GM21825 (cell line): ENCODE results near the gene ARAP2.

ENCODE experiments used
- ATAC-seq: cut with Tn5 transposase; IDR thresholded peaks from one replicate; pipeline ENCODE4 v1.9.1; 2021; ENCODE audit warnings: mild to moderate bottlenecking, moderate library complexity; ENCODE audit not compliant: unreplicated experiment

ARAP2 gene

DNA sequence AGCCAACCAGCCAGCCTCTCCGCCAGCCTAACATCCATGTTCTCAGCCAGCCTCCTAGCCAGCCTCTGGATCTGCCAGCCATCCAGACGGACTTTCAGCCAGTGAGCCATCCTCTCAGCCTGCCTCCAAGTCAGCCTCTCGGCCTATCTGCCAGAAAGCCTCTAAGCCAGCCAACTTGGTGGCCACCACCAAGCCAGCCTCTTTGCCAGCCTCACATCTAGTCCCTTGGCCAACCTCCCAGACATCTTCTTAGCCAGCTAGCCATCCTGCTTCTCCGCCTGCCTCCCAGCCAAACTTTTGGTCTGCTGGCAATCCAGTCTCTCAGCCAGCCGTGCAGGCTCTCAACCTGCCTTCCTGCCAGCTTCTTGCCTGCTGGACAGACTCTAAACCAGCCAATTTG, 16.4 kb upstream of the ARAP2 start:
- ATAC-seq: no peak

GRCh38 chr4:36256398-36256891, 12.1 kb upstream of the ARAP2 start:
- peak; percentile 42 for ATAC-seq

DNA sequence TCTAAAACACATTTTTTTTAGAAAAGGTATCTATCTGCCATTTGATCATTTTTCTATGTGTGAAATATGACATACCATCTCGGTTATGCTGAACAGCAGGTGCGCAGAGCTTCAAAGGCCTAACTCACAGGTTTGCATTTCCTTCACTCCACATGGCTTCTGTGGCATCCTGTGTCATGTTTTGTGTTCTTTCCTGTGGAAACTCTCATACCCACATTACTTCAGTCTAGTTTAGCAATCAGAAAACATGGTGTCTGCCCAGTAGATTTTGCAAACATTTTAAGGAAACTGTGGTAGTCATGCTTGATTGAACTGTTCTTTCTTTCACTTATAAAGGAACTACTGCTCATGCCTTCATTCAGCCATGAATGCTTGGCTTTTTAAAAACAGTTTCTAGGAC, 11.3 kb upstream of the ARAP2 start:
- peak; percentile 88 for ATAC-seq

- ATAC-seq: no peak
These were observed 10.1 kb upstream of the ARAP2 start for GRCh38 chr4:36254371-36254770.

- no peak for ATAC-seq
These were observed 7.7 kb upstream of the ARAP2 start for GRCh38 chr4:36251983-36252382.

DNA sequence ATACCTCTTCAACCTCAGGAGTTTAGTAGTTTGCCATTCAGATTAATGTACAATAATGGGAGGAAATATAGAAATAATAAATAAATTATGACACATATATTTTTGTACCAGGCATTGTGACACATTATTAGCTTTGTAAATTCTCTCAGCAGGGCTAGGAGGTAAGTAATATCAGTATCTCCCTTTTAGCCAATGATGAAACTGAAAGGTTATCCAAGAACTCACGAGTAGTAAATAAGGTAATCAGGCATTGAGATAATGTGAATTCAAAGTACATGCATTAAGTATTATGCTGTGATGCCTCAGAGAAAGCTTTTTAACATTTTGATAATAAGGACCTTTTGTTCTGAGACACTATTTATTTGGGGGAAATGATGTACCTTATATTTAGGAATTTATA, 5.3 kb upstream of the ARAP2 start:
- no peak for ATAC-seq

DNA sequence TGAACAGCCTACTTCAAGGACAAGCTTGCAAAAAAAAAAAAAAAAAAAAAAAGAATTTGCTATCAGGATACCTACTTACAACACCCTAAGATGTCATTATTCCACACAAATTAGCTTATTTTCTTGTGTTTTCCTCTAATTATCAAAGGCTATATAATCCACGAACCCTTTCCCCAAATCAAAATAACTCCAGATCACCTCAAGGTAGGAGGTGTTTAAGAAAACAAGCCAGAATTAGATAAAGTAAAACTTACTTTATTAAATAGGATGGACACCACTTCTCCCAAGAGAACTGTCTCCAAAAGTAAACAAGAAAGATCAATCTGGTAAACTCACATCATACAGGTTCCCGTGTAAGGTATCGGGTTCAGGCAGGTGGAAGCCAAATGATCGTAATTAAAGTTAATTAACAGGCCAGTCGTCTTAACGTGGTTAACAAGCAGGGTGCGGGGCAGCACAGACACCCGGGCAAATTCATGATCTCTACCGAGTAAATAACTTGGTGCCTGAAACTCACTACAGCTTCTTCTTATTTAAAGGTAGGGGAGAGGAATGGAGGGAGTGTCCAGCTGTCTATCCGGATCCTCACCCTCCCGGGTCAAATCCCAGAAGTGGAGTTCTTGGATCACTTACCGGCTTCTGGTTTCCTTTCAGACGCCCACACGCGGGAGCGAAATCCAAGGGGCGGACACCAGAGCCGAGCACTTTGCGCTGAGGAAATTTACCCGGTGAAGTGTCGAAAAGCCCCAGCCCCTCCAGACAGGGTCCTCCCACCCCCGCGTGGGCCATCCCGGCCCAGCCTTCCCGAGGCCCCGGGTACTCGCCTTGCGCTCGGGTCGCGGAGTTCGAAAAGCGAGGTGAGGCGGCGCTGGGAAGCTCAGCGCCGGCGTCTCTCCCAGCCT, 708 bp downstream of the ARAP2 start:
- peak; percentile 25 for ATAC-seq

DNA sequence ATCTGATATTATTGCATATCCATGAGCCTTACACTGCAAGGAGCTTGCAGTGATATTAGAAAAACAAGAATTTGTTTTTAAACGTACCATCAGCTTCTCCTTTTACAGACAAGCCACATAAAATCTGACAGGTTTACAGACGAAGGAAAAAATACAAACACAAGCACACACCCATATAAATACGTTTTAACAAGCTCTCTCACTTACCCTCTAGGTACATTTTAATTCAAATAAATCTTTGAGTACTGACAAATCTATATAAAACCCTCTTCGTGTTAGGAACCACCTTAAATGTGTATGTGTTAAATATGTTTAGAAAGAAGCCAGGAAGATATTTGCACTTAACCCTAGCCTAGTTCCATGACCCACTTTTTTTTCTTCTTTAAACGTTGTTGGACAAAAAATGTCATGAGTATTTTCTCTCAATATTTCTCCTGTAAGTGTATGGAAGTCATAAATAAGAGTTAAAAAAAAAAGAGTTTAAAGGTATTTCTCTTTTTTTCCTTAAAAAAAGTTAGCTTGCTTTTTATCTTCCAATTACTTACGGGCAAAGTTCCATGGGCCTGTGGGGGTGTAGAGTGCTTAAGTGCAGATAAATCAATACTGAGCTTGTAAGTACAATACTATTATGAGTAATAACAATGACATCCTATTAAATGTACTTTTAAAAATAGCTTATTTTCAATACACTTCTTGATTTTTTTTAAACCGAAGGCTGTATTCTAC, 1.5 kb downstream of the ARAP2 start:
- ATAC-seq: no peak

- ATAC-seq: peak; percentile 51
These were observed 2.5 kb downstream of the ARAP2 start for GRCh38 chr4:36241771-36242170.

DNA sequence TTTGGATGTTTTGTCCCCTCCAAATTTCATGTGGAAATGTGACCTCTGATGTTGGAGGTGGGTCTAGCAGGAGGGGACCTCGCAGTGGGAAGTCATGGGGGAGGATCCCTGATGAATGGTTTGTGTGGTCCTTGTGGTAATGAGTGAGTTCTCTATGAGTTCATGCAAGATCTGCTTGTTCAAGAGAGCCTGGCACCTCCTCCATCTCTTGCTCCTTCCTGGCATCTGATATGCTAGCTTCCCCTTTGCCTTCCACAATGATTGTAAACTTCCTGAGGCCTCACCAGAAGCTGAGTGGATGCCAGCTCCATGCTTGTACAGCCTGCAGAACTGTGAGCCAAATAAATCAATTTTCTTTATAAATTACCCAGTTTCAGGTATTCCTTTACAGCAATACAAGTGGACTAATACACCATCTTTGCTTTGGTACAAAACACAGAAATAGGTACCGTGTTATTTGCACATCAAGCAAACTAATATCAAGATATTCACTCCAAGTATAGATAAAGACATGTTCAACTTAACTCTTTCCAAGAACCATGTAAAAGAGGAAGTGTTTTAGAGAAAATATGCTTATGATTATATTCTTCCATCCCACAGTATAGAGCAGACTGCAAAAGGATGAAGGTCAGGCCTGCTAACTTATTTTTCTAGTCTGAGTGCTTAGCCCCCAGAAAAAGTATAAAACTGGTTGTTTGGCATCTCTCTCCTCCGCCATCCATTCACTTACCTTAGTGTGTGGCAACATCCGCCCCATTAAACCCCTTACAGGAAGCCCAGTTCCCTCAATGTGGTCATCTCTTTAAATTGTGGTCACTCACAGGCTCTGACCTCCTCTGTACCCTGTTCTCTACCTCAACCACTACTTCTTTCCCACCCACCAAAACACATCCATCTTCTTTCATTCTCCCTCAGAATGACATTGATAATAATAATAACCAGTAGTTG, 6.7 kb downstream of the ARAP2 start:
- ATAC-seq: no peak

GRCh38 chr4:36236159-36236558, 8.2 kb downstream of the ARAP2 start:
- no peak for ATAC-seq

DNA sequence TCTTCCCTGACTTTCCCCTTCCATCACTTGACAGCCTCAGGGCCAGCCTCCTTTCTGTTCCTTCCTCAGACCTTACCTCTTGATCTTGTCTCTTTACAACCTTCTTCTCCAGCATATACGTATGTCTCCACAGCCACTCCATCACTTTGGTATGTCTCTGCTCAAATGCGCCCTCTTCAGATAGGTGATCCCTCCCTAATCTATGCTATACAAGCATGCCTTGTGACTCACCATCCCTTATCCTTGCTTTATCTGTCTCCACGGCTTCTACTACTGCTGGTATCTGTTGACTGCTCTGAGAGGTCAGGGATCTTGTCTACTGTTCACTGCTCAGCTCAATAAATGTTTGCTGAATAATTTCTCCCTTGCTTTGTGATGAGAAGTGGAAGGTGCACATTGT, 9.0 kb downstream of the ARAP2 start:
- no peak for ATAC-seq

DNA sequence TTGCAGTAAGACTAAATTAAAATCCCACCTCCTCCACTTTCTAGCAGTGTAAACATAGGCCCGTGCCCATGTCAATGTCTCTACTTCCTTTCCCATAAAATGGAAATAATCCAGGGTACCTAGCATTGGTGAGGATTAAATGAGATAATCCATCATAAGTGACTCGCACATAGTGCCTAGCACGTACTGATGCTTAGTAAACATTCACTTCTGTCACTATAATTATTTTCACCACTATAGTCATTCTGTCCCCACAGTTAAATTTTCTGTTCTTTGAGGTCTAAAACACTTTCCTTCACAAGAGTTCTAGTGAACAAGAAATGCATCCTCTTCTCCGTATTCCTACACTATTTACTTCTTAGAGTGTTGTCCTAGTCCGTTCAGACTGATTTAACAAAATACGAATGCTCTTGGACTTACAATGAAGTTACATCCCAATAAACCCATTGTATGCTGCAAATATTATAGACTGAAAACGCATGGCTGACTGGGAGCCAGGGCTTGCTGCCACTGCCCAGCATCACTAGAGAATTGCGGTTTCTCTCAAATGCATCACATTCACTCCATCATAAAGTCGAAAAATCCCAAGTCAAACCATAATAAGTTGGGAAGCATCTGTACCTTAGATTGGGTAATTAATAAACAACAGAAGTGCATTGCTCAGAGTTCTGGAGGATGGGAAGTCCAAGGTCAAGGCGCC, 10.6 kb downstream of the ARAP2 start:
- ATAC-seq: no peak

DNA sequence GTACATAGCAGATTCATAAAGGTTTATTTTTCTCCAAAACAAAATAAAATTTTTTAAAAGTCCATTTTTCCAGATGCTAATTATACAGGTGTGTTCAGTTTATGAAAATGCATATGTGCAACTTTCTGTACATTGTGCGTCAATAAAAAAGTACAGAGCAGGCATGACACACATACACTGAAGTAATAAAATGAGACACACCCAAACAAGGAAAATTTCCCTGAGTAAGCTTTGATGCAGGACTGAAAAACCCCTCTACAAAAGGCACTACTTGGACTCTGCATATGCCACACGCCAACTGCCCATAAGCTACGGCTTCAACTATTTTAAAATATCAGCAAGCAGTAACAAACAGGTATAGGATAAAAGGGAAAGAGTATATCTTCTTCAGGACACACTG, 13.8 kb downstream of the ARAP2 start:
- no peak for ATAC-seq

GRCh38 chr4:36227913-36228312, 16.4 kb downstream of the ARAP2 start:
- no peak for ATAC-seq

- ATAC-seq: no peak
These were observed 17.7 kb downstream of the ARAP2 start for GRCh38 chr4:36226430-36227227.

- ATAC-seq: no peak
These were observed 19.1 kb downstream of the ARAP2 start for GRCh38 chr4:36224972-36225903.

GRCh38 chr4:36222702-36223101, 21.6 kb downstream of the ARAP2 start:
- ATAC-seq: no peak
